WTC11 (cell line): ENCODE results near the gene IQCE. TPM values are rescaled to one million over a fixed set of nuclear protein-coding genes. Genes with fewer than 3 reads are reported as not detected.

Experiments used
- CTCF ChIP-seq: fragments of 200-600 bp; IDR thresholded peaks from 2 replicates; pipeline ENCODE4 v1.8.0; 2022; ENCODE audit warnings: antibody characterized with exemption
- FOXP1 ChIP-seq: sonication (generic); formaldehyde crosslinking; IDR thresholded peaks from 2 replicates; pipeline ENCODE4 v1.8.0; 2022; ENCODE audit warnings: missing genetic modification reagents, mild to moderate bottlenecking, moderate library complexity, borderline replicate concordance
- IRF2 ChIP-seq: sonication (generic); formaldehyde crosslinking; IDR thresholded peaks from 2 replicates; pipeline ENCODE4 v1.8.0; 2022; ENCODE audit warnings: low read depth, missing genetic modification reagents, borderline replicate concordance
- JAZF1 ChIP-seq: fragments of 250-450 bp; sonication (Bioruptor Pico); IDR thresholded peaks from 2 replicates; pipeline ENCODE4 v1.9.0; 2021; ENCODE audit warnings: moderate library complexity, mild to moderate bottlenecking, inconsistent platforms
- NFYB ChIP-seq: sonication (generic); formaldehyde crosslinking; conservative IDR thresholded peaks from 2 replicates; pipeline ENCODE4 v1.8.0; 2022; ENCODE audit warnings: low read depth, missing genetic modification reagents
- NR1H2 ChIP-seq: sonication (generic); formaldehyde crosslinking; IDR thresholded peaks from 2 replicates; pipeline ENCODE4 v1.9.0; 2021; ENCODE audit warnings: mild to moderate bottlenecking, moderate library complexity, missing genetic modification reagents
- NR3C1 ChIP-seq: sonication (generic); formaldehyde crosslinking; conservative IDR thresholded peaks from 2 replicates; pipeline ENCODE4 v1.8.1; 2023; ENCODE audit warnings: low read depth, mild to moderate bottlenecking, missing genetic modification reagents
- RORB ChIP-seq: fragments of 250-450 bp; sonication (Bioruptor Pico); IDR thresholded peaks from 2 replicates; pipeline ENCODE4 v1.9.0; 2021; ENCODE audit warnings: mild to moderate bottlenecking
- SMAD3 ChIP-seq: sonication (generic); formaldehyde crosslinking; IDR thresholded peaks from 2 replicates; pipeline ENCODE4 v1.8.0; 2022; ENCODE audit warnings: missing genetic modification reagents, mild to moderate bottlenecking, borderline replicate concordance
- ZNF219 ChIP-seq: sonication (generic); formaldehyde crosslinking; IDR thresholded peaks from 2 replicates; pipeline ENCODE4 v1.8.0; 2023; ENCODE audit warnings: missing genetic modification reagents, mild to moderate bottlenecking, borderline replicate concordance
- ZNF425 ChIP-seq: fragments of 250-450 bp; sonication (Bioruptor Pico); conservative IDR thresholded peaks from 2 replicates; pipeline ENCODE4 v1.9.0; 2021; ENCODE audit warnings: mild to moderate bottlenecking
- ZNF532 ChIP-seq: fragments of 250-450 bp; sonication (Bioruptor Pico); IDR thresholded peaks from 2 replicates; pipeline ENCODE4 v1.9.0; 2021; ENCODE audit warnings: mild to moderate bottlenecking, borderline replicate concordance
- ZSCAN18 ChIP-seq: fragments of 250-450 bp; sonication (Bioruptor Pico); IDR thresholded peaks from 2 replicates; pipeline ENCODE4 v2.1.2; 2022; ENCODE audit warnings: mild to moderate bottlenecking, moderate library complexity
- total RNA-seq: library from RNA; stranded (reverse); gene quantifications from 3 replicates; pipeline ENCODE4 v1.2.3, GENCODE V29; 2021
- TF ChIP-seq, protein P1 (sequence below): sonication (generic); formaldehyde crosslinking; IDR thresholded peaks from 2 replicates; pipeline ENCODE4 v1.8.1; 2023; ENCODE audit warnings: mild to moderate bottlenecking, missing genetic modification reagents
- TF ChIP-seq, protein P2 (sequence below): fragments of 250-450 bp; sonication (Bioruptor Pico); IDR thresholded peaks from 2 replicates; pipeline ENCODE4 v1.9.0; 2021; ENCODE audit warnings: moderate library complexity, mild to moderate bottlenecking, inconsistent platforms, borderline replicate concordance
- TF ChIP-seq, protein P3 (sequence below): sonication (generic); formaldehyde crosslinking; IDR thresholded peaks from 2 replicates; pipeline ENCODE4 v1.8.0; 2022; ENCODE audit warnings: mild to moderate bottlenecking, missing genetic modification reagents
- TF ChIP-seq, protein P4 (sequence below): sonication (generic); formaldehyde crosslinking; IDR thresholded peaks from 2 replicates; pipeline ENCODE4 v1.8.1; 2022; ENCODE audit warnings: low read depth, missing genetic modification reagents, borderline replicate concordance

IQCE gene
- total RNA-seq, 1 experiment from 2014 or later, result 4.4 TPM

GRCh38 chr7:2519119-2519930, 39.5 kb upstream of the IQCE start, which contains the start of gene LFNG (continued):
- TF ChIP-seq NFYB (CRISPR knock-in tag) (peak; percentile 81), JAZF1 (CRISPR knock-in tag) (no peak), IRF2 (CRISPR knock-in tag) (peak; percentile 19; the same call in 1 of the 2 replicates), FOXP1 (no peak; the same call in none of the 2 replicates), ZNF425 (CRISPR knock-in tag) (no peak), SMAD3 (CRISPR knock-in tag) (no peak), ZSCAN18 (CRISPR knock-in tag) (no peak), ZNF219 (CRISPR knock-in tag) (no peak), RORB (no peak), ZNF532 (CRISPR knock-in tag) (no peak), NR1H2 (no peak), NR3C1 (CRISPR knock-in tag) (0 out of 2 replicates have a peak, but pooled peaks have one; percentile 77), CTCF (no peak)
- TF ChIP-seq, protein P1, sequence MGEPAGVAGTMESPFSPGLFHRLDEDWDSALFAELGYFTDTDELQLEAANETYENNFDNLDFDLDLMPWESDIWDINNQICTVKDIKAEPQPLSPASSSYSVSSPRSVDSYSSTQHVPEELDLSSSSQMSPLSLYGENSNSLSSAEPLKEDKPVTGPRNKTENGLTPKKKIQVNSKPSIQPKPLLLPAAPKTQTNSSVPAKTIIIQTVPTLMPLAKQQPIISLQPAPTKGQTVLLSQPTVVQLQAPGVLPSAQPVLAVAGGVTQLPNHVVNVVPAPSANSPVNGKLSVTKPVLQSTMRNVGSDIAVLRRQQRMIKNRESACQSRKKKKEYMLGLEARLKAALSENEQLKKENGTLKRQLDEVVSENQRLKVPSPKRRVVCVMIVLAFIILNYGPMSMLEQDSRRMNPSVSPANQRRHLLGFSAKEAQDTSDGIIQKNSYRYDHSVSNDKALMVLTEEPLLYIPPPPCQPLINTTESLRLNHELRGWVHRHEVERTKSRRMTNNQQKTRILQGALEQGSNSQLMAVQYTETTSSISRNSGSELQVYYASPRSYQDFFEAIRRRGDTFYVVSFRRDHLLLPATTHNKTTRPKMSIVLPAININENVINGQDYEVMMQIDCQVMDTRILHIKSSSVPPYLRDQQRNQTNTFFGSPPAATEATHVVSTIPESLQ (CRISPR knock-in tag), result no peak
- TF ChIP-seq, protein P2, sequence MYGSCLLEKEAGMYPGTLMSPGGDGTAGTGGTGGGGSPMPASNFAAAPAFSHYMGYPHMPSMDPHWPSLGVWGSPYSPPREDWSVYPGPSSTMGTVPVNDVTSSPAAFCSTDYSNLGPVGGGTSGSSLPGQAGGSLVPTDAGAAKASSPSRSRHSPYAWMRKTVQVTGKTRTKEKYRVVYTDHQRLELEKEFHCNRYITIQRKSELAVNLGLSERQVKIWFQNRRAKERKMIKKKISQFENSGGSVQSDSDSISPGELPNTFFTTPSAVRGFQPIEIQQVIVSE (CRISPR knock-in tag), result no peak
- TF ChIP-seq, protein P3, sequence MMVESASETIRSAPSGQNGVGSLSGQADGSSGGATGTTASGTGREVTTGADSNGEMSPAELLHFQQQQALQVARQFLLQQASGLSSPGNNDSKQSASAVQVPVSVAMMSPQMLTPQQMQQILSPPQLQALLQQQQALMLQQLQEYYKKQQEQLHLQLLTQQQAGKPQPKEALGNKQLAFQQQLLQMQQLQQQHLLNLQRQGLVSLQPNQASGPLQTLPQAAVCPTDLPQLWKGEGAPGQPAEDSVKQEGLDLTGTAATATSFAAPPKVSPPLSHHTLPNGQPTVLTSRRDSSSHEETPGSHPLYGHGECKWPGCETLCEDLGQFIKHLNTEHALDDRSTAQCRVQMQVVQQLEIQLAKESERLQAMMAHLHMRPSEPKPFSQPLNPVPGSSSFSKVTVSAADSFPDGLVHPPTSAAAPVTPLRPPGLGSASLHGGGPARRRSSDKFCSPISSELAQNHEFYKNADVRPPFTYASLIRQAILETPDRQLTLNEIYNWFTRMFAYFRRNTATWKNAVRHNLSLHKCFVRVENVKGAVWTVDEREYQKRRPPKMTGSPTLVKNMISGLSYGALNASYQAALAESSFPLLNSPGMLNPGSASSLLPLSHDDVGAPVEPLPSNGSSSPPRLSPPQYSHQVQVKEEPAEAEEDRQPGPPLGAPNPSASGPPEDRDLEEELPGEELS (CRISPR knock-in tag), result no peak
- TF ChIP-seq, protein P4, sequence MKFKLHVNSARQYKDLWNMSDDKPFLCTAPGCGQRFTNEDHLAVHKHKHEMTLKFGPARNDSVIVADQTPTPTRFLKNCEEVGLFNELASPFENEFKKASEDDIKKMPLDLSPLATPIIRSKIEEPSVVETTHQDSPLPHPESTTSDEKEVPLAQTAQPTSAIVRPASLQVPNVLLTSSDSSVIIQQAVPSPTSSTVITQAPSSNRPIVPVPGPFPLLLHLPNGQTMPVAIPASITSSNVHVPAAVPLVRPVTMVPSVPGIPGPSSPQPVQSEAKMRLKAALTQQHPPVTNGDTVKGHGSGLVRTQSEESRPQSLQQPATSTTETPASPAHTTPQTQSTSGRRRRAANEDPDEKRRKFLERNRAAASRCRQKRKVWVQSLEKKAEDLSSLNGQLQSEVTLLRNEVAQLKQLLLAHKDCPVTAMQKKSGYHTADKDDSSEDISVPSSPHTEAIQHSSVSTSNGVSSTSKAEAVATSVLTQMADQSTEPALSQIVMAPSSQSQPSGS, result no peak
